ENCODE results near the gene NAXE.
A peak's percentile ranks its signal among the peaks of the same experiment; 100 is the strongest.
"Not testable (repeated sequence)": the region's sequence is repeated elsewhere in the genome, so short reads cannot be mapped to it uniquely, and the experiment has no call there.

Gene NAXE

GRCh38 chr1:156625436-156626078, 34.0 kb downstream of the NAXE start:
- peak; percentile 84 for TF ChIP-seq CTCF (IDR thresholded peaks at IDR 0.05; ENCODE audit: low read depth, low read length)
- H3K4me3 ChIP-seq (ENCODE audit: low read depth, low read length), result no peak overlapping the region

GRCh38 chr1:156626079-156626438, 34.5 kb downstream of the NAXE start:
- H3K4me3 ChIP-seq (ENCODE audit: low read depth, low read length), result no peak overlapping the region
- TF ChIP-seq CTCF (IDR thresholded peaks at IDR 0.05; ENCODE audit: low read depth, low read length), result no peak

- H3K4me3 ChIP-seq (ENCODE audit: low read depth, low read length), result no peak overlapping the region
- peak; percentile 62 for TF ChIP-seq CTCF (IDR thresholded peaks at IDR 0.05; ENCODE audit: low read depth, low read length)
Measured at GRCh38 chr1:156627313-156627880, 35.8 kb downstream of the NAXE start.

GRCh38 chr1:156629823-156630449, 38.4 kb downstream of the NAXE start:
- H3K4me3 ChIP-seq (ENCODE audit: low read depth, low read length), result no peak overlapping the region
- TF ChIP-seq CTCF (IDR thresholded peaks at IDR 0.05; ENCODE audit: low read depth, low read length), result no peak

- H3K4me3 ChIP-seq (ENCODE audit: low read depth, low read length), result not testable (repeated sequence)
Measured at GRCh38 chr1:156631152-156631551, 39.6 kb downstream of the NAXE start.

GRCh38 chr1:156632355-156632754, 40.8 kb downstream of the NAXE start:
- no peak for TF ChIP-seq CTCF (IDR thresholded peaks at IDR 0.05; ENCODE audit: low read depth, low read length)
- H3K4me3 ChIP-seq (ENCODE audit: low read depth, low read length), result no peak overlapping the region

GRCh38 chr1:156638189-156638985, 46.8 kb downstream of the NAXE start:
- no peak overlapping the region for H3K4me3 ChIP-seq (ENCODE audit: low read depth, low read length)
- no peak for TF ChIP-seq CTCF (IDR thresholded peaks at IDR 0.05; ENCODE audit: low read depth, low read length)

Data from WI38 (cell line).